DMS79 treated with DMSO at 0.1 percent for 48 hours (cell line): ENCODE results near the gene SLF1.
A peak's percentile ranks its signal among the peaks of the same experiment; 100 is the strongest.
"Not testable (repeated sequence)": the region's sequence is repeated elsewhere in the genome, so short reads cannot be mapped to it uniquely, and the experiment has no call there.

Experiments used
- DNase-seq: peaks from one replicate; lab custom pipeline; 2025; lab: John Stamatoyannopoulos, UW

SLF1 gene

GRCh38 chr5:94618493-94619328, at the start of gene SLF1, which contains the start of gene KIAA0825:
SLF1 (plus strand) TSS chr5:94618669; CDS start chr5:94628811, 10,142 bp downstream.
KIAA0825 (minus strand) TSS chr5:94618604; CDS start chr5:94537126, 81,478 bp downstream.
- DNase-seq = peak; percentile 90

DNA sequence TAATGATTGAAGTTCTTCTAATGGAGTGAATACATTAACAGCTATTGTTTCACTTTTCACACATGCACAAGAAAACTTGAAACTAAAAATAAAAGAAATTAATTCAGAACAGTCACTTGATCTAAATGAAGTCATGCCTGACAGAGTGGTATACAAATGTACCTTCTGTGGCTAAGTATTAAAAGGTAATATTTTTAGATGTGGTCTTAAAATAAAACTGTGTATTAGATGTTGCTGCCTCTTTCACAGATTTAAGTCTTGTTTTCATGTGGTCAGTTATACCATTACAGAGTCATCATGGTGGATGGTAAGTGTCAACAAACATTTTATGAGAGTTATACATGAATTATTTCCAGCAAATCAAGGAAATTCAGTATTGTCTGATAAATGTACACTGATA, 47.1 kb upstream of the SLF1 start:
- no peak for DNase-seq

- DNase-seq = not testable (repeated sequence)
Measured at GRCh38 chr5:94573349-94573748, 45.1 kb upstream of the SLF1 start.

- DNase-seq = no peak
Measured at GRCh38 chr5:94575196-94575595, 43.3 kb upstream of the SLF1 start.

DNA sequence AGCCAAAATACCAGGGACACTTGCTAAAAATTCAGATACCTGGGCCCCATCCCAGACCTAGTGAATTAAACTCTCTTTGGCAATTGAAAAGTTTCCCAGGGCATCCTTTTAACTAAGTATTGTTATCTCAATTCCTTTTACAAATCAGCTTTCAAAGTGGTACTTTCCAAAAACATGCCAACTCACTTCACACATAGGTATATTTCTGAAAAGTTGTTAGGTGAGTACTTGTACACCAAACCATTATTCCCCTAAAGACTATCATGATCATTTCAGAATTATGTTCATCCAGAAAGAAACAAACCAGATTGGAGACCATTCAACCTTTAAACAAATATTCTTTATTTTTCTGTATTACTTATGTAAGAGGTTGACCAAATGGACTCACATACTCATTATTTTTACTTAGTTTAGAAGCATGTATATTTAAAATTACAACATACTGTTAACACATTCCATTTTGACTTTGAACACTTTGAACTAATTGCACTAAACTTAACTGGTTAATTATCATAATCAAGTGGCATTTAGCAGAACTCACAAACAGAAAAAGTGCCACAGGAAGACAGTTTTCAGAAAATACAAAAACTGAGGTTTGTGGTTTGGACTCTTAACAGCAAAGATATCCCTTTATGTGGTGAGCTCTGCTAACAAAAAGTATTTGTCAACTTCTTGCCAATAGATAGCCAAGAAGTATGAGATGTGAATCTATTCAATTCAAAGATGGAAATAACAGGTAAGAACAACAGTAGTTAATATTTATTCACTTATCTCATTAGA, 40.8 kb upstream of the SLF1 start:
- no peak for DNase-seq

DNA sequence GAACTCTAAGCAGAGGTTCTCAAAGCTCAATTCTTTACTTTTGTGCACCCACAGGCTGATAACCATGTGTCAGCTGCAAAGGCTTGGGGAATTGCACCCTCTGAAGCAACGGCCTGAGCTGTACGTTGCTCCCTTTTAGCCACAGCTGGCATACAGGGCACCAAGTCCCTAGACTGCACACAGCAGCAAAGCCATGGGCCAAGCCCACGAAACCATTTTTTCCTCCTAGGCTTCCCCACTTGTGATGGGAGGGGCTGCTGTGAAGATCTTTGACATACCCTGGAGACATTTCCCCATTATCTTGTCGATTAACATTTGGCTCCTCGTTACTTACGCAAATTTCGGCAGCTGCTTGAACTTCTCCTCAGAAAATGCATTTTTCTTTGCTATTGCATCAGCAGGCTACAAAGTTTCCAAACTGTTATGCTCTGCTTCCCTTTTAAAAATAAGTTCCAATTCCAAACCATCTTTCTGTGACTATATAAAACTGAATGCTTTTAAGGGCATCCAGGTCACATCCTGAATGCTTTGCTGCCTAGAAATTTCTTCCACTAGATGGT, 23.1 kb upstream of the SLF1 start:
- no peak for DNase-seq

DNA sequence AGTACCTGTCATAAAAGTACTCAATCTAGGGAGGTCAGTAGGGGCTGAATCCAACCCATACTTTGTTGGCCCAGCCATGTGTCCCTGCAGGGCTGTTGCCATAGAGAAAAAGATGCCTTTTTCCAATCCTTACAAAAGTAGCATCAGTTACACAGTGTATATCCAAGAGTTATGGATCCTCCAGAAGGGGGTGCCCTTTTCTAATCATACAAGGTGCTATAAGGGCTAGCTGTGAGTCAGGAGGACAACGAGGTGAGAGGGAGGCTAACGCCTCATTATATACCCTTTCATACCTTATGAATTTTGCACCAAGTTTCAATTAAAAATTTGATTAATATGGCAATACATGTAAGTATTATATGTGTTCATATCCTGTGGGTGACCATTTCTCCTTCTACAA, 4.9 kb upstream of the SLF1 start:
- no peak for DNase-seq

GRCh38 chr5:94614156-94614805, 4.2 kb upstream of the SLF1 start:
- no peak for DNase-seq

DNA sequence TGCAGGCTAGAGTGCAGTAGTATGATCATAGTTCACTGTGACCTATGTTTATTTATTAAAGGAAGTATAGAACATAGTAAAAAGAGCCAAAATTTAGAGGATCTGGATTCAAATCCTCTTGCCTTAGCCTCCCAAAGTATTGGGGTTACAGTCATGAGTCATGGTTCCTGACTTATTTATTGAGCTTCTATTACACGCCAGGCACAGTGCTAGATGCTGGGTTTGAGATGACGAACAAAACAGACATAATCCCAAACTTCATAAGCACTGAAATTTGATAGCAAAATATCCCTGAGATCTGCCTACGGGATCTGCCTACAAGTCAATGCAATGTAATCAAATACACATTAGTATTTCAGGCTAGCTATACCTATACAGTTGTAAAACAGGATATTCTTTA, 2.6 kb upstream of the SLF1 start:
- DNase-seq = no peak

GRCh38 chr5:94618029-94618492, 408 bp upstream of the SLF1 start:
- peak; percentile 77 for DNase-seq

DNA sequence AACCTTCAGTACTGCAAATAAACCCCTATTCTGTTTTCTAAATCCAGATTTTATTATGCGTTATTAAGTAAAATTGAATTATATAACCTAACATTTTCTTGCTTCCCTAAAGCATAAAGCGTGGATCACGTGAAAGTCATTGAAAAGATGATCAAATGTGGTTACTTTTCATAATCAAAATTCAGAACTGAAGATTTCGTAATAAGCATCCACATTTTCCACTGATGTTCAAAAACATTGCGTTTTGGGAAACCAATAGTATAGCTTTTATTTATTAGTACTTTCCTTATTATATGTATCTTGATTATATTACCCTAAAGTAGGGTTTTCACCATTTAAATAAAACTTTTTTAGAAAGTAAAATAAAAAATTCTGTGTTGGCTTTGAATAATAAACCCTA, 1.8 kb downstream of the SLF1 start:
- no peak for DNase-seq

- no peak for DNase-seq
Measured at GRCh38 chr5:94621763-94622162, 3.3 kb downstream of the SLF1 start.

DNA sequence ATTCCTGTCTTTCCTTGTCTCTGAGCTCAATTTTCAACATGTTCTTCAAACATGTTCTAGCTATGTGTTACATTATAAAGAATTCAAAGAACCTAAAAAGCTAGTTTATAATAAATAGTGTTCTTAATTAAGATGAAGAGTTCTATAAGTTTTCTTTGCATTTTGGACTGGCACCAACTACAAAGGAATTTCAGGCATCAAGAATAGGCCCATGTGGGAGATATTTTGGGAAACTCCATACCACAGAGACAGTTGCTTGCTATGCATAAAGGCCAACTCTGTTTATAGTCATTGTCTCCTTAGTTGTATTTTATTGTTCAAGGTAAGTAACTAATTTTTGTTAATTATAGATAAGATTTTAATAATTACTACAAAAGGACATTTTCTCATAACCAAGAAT, 4.5 kb downstream of the SLF1 start:
- no peak for DNase-seq

- DNase-seq = no peak
Measured at GRCh38 chr5:94623877-94624276, 5.4 kb downstream of the SLF1 start.

- DNase-seq = no peak
Measured at GRCh38 chr5:94627191-94627590, 8.7 kb downstream of the SLF1 start.

DNA sequence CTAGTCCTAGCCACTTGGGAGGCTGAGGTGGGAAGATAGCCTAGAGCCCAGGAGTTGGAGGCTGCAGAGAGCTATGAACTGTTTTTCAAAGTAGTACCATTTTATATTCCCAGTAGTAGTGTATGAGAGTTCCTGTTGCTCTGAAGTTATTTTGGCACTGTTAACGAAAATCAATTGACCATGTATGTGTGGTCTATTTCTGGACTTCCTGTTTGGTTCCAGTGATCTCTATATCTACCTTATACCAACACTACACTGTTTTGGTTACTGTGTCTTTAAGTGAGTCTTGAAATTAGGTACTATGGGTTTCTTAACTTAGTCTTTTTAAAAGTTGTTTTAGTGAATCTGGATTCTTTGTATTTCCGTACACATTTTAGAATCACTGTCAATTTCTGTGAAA, 13.6 kb downstream of the SLF1 start:
- DNase-seq = no peak

- no peak for DNase-seq
Measured at GRCh38 chr5:94640176-94640575, 21.7 kb downstream of the SLF1 start.

DNA sequence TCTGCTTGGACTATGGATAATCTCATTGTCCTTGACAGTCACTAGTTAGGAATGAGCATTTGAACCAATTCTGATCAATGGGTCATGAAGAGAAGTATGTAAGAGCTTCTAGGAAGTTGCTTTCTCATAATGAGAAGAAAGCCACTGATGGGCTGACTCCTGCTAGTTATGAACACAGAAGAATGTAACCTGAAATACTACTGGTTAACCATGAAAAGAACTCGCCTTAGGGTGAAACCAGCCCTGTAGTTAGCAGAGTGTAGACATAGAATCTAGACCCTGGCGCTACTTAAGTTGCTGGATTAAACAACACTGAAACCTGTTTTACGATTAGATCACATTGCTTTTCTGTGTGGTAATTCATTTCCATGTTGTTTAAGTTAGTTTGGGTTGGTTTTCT, 26.6 kb downstream of the SLF1 start:
- no peak for DNase-seq

- no peak for DNase-seq
Measured at GRCh38 chr5:94646758-94647157, 28.3 kb downstream of the SLF1 start.

GRCh38 chr5:94649874-94650273, 31.4 kb downstream of the SLF1 start:
- DNase-seq = no peak

DNA sequence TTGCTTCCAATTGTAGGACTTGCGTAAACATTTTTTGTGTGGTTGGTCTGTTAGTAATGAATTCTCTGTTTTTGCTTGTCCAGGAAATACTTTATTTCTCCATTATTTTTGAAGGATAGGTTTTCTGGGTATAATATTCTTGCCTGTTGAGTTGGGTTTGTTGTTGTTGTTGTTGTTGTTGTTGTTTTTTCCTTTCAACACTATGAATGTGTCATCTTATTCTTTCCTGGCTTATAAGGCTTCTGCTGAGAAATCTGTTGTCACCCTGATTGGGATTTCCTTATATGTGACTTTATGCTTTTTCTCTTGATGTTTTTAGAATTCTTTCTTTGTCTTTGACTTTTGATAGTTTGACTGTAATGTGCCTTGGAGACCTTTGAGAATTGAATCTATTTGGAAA, 39.8 kb downstream of the SLF1 start:
- no peak for DNase-seq

- DNase-seq = no peak
Measured at GRCh38 chr5:94660506-94660905, 42.0 kb downstream of the SLF1 start.
